Natural killer cell (primary cell): Measurements from ENCODE around the gene PKP3. TPM values are rescaled to one million over a fixed set of nuclear protein-coding genes. Genes with fewer than 3 reads are reported as not detected.
A peak's percentile ranks its signal among the peaks of the same experiment; 100 is the strongest.

Source experiments
- ATAC-seq, 3 donors: fragments of 150-1000 bp in 2 of 3; fragments of 200-7000 bp in 1 of 3; cut with Tn5 transposase; 1 replicate in 1 of 3; 2 replicates in 2 of 3; pipeline ENCODE4 v1.10.0; 2021; ENCODE audit warnings: mild to moderate bottlenecking in 2 of 3, moderate library complexity in 2 of 3
- DNase-seq, 2 donors: peaks; one replicate each; pipeline versions ENCODE4 v3.0.0 to v3.0.0-alpha.2; 2013 to 2021; ENCODE audit warnings: mixed read lengths in 1 of 2
- H3K27ac ChIP-seq: one replicate; pipeline ENCODE4 v1.5.1; 2013; ENCODE audit warnings: mild to moderate bottlenecking, low read length
- H3K27me3 ChIP-seq: one replicate; pipeline ENCODE4 v1.6.1; 2013; ENCODE audit warnings: low read length; ENCODE audit not compliant: control insufficient read depth, insufficient read depth
- H3K36me3 ChIP-seq: one replicate; pipeline ENCODE4 v1.6.1; 2013; ENCODE audit warnings: low read length; ENCODE audit not compliant: control insufficient read depth, insufficient read depth
- H3K4me1 ChIP-seq: one replicate; pipeline ENCODE4 v1.6.1; 2013; ENCODE audit warnings: low read length; ENCODE audit not compliant: control insufficient read depth, insufficient read depth
- H3K4me3 ChIP-seq: one replicate; pipeline ENCODE4 v1.5.1; 2013; ENCODE audit warnings: low read length
- H3K9me3 ChIP-seq: one replicate; pipeline ENCODE4 v1.6.1; 2013; ENCODE audit warnings: low read length; ENCODE audit not compliant: control insufficient read depth, insufficient read depth
- H3K27ac Mint-ChIP-seq, 2 donors: one replicate each; pipeline ENCODE4 v1.8.0; 2022; ENCODE audit warnings: mild to moderate bottlenecking in 2 of 2, mixed read lengths in 2 of 2, moderate library complexity in 1 of 2
- H3K27me3 Mint-ChIP-seq, 2 donors: one replicate each; pipeline ENCODE4 v1.8.0; 2022; ENCODE audit warnings: low read depth in 2 of 2, mixed read lengths in 2 of 2
- H3K36me3 Mint-ChIP-seq: one replicate; pipeline ENCODE4 v1.8.0; 2022; ENCODE audit warnings: mixed read lengths
- H3K4me1 Mint-ChIP-seq, 2 donors: one replicate each; pipeline ENCODE4 v1.8.0; 2022; ENCODE audit warnings: mixed read lengths in 2 of 2
- H3K4me3 Mint-ChIP-seq: one replicate; pipeline ENCODE4 v1.8.0; 2022; ENCODE audit warnings: mild to moderate bottlenecking, moderate library complexity, mixed read lengths
- H3K9me3 Mint-ChIP-seq, 2 donors: one replicate each; pipeline ENCODE4 v1.8.0; 2022; ENCODE audit warnings: mixed read lengths in 2 of 2
- CTCF ChIP-seq: fragments of 200-600 bp; IDR thresholded peaks from one replicate; pipeline ENCODE4 v1.8.0; 2022; ENCODE audit warnings: antibody characterized with exemption
- WGBS: methylation state at CpG from one replicate; pipeline ENCODE4 v1.1.7; 2013; ENCODE audit warnings: missing lambda C conversion rate; ENCODE audit not compliant: insufficient coverage; 5-methylcytosine and 5-hydroxymethylcytosine counted together
- intact Hi-C: fragments of 100-400 bp; cut with micrococcal nuclease; formaldehyde crosslinking; loops from one replicate; pipeline ENCODE4 v1.14.2; 2022
- total RNA-seq, 4 donors: library from RNA; stranded (reverse); fragments of 120-200 nt in 1 of 4; gene quantifications; one replicate each; pipeline versions ENCODE4 v1.2.3 to v1.2.4, GENCODE V29; 2013 to 2022

Gene PKP3
- total RNA-seq, 3 donors from 2014 or later (not counting 1 experiment from before 2014, with no cell fraction given) = 0.29 to 0.56 TPM; not detected in 1

- Mint-ChIP-seq H3K4me3 (peak overlapping the region; percentile 50), H3K4me1 (peaks cover 0 to 18% of the 10 kb centered on the region in 2 donors), H3K9me3 (no peaks in the 10 kb centered on the region), H3K36me3 (no peaks in the 10 kb centered on the region), H3K27ac (peak overlapping the region in 1 of 2 donors; percentile 82), H3K27me3 (no peaks in the 10 kb centered on the region)
- peaks cover 44% of the 10 kb centered on the region for H3K4me1 ChIP-seq
- peak overlapping the region; percentile 87 for H3K27ac ChIP-seq
- no peaks in the 10 kb centered on the region for H3K27me3 ChIP-seq
- no peak for TF ChIP-seq CTCF
- peak overlapping the region; percentile 26 for H3K4me3 ChIP-seq
- ATAC-seq (no peak), DNase-seq (no peak)
- H3K36me3 ChIP-seq = peaks cover 29% of the 10 kb centered on the region
- no peaks in the 10 kb centered on the region for H3K9me3 ChIP-seq
- intact Hi-C loops = loop anchor here (2.0 to 5.0 kb wide), 2 partner anchors 45 to 101 kb away; partner anchors contain the start of genes PTDSS2 and RNH1
- WGBS = 73% methylated on average over 47 of the region's 47 CpGs
Measured at GRCh38 chr11:405954-406795, 12.2 kb downstream of the PKP3 start.

- peak; percentile 53 for TF ChIP-seq CTCF
- 3% methylated on average over 70 of the region's 91 CpGs for WGBS
- Mint-ChIP-seq H3K27ac (peak overlapping the region; percentile 73 to 82), H3K9me3 (no peaks in the 10 kb centered on the region), H3K4me1 (peaks cover 0 to 18% of the 10 kb centered on the region in 2 donors), H3K36me3 (no peaks in the 10 kb centered on the region), H3K27me3 (no peaks in the 10 kb centered on the region), H3K4me3 (peak overlapping the region; percentile 50)
- no peaks in the 10 kb centered on the region for H3K27me3 ChIP-seq
- ATAC-seq = peak; percentile 92 to 96 (median 93)
- peak overlapping the region; percentile 87 for H3K27ac ChIP-seq
- peak overlapping the region; percentile 26 for H3K4me3 ChIP-seq
- peaks cover 29% of the 10 kb centered on the region for H3K36me3 ChIP-seq
- DNase-seq = peak; percentile 97 to 98
- no peaks in the 10 kb centered on the region for H3K9me3 ChIP-seq
- intact Hi-C loops = loop anchor here (2.0 to 5.0 kb wide), 2 partner anchors 44 to 100 kb away; partner anchors contain the start of genes PTDSS2 and RNH1
- peaks cover 47% of the 10 kb centered on the region for H3K4me1 ChIP-seq
Measured at GRCh38 chr11:406796-407650, 13.0 kb downstream of the PKP3 start.

GRCh38 chr11:407651-408123 lies 13.7 kb downstream of the PKP3 start:
- peak overlapping the region; percentile 73 to 82 for H3K27ac Mint-ChIP-seq
- Histone ChIP-seq H3K9me3 (no peaks in the 10 kb centered on the region), H3K36me3 (peaks cover 29% of the 10 kb centered on the region), H3K27ac (peak overlapping the region; percentile 62), H3K27me3 (no peaks in the 10 kb centered on the region), H3K4me3 (no peak overlapping the region), H3K4me1 (peaks cover 50% of the 10 kb centered on the region)
- intact Hi-C loops = loop anchor here (2.0 to 5.0 kb wide), 2 partner anchors 43 to 100 kb away; partner anchors contain the start of genes PTDSS2 and RNH1
- no peaks in the 10 kb centered on the region for H3K9me3 Mint-ChIP-seq
- H3K36me3 Mint-ChIP-seq = no peaks in the 10 kb centered on the region
- TF ChIP-seq CTCF = no peak
- DNase-seq (peak in 1 of 2 donors; percentile 62), ATAC-seq (no peak)
- 78% methylated on average over 28 of the region's 28 CpGs for WGBS
- H3K27me3 Mint-ChIP-seq = no peaks in the 10 kb centered on the region
- peak overlapping the region; percentile 42 for H3K4me3 Mint-ChIP-seq
- peaks cover 0 to 18% of the 10 kb centered on the region in 2 donors for H3K4me1 Mint-ChIP-seq
